Duodenal mucosa (tissue), 2 donors: ENCODE measurements around the gene DIAPH3.

Experiments used
- H3K27ac ChIP-seq: one replicate; pipeline ENCODE4 v1.7.0; 2013; ENCODE audit warnings: low read depth, low read length
- H3K27me3 ChIP-seq, 2 donors: one replicate each; pipeline ENCODE4 v1.7.0; 2013; ENCODE audit warnings: low read length in 2 of 2, control low read depth in 1 of 2; ENCODE audit not compliant: insufficient read depth in 2 of 2, control insufficient read depth in 1 of 2
- H3K36me3 ChIP-seq, 2 donors: one replicate each; pipeline ENCODE4 v1.7.0; 2013; ENCODE audit warnings: low read length in 2 of 2, control low read depth in 1 of 2; ENCODE audit not compliant: insufficient read depth in 2 of 2, control insufficient read depth in 1 of 2
- H3K4me1 ChIP-seq, 2 donors: one replicate each; pipeline ENCODE4 v1.7.0; 2013; ENCODE audit warnings: low read length in 2 of 2, control low read depth in 1 of 2; ENCODE audit not compliant: insufficient read depth in 2 of 2, control insufficient read depth in 1 of 2
- H3K4me3 ChIP-seq, 2 donors: one replicate each; pipeline ENCODE4 v1.7.0; 2013; ENCODE audit warnings: low read length in 2 of 2, low read depth in 1 of 2
- H3K9ac ChIP-seq, 2 donors: one replicate each; pipeline ENCODE4 v1.7.0; 2013; ENCODE audit warnings: low read length in 2 of 2, low read depth in 1 of 2
- H3K9me3 ChIP-seq, 2 donors: one replicate each; pipeline ENCODE4 v1.7.0; 2013; ENCODE audit warnings: low read length in 2 of 2, control low read depth in 1 of 2; ENCODE audit not compliant: control insufficient read depth in 1 of 2

DIAPH3 gene

GRCh38 chr13:59863621-59864020 is 300.1 kb downstream of the DIAPH3 start:
- Histone ChIP-seq H3K27ac (no peak overlapping the region), H3K36me3 (no peaks in the 10 kb centered on the region), H3K4me3 (no peak overlapping the region), H3K27me3 (no peaks in the 10 kb centered on the region), H3K9ac (no peak overlapping the region), H3K4me1 (no peaks in the 10 kb centered on the region), H3K9me3 (no peaks in the 10 kb centered on the region)

- no peaks in the 10 kb centered on the region for H3K4me1 ChIP-seq
- no peaks in the 10 kb centered on the region for H3K36me3 ChIP-seq
- no peak overlapping the region for H3K27ac ChIP-seq
- H3K4me3 ChIP-seq = no peak overlapping the region
- no peaks in the 10 kb centered on the region for H3K9me3 ChIP-seq
- H3K9ac ChIP-seq = no peak overlapping the region
- H3K27me3 ChIP-seq = no peaks in the 10 kb centered on the region
Observed at GRCh38 chr13:59861676-59862075, 302.1 kb downstream of the DIAPH3 start.

- no peak overlapping the region for H3K9ac ChIP-seq
- H3K36me3 ChIP-seq = no peaks in the 10 kb centered on the region
- no peak overlapping the region for H3K4me3 ChIP-seq
- H3K27ac ChIP-seq = no peak overlapping the region
- H3K4me1 ChIP-seq = no peaks in the 10 kb centered on the region
- no peaks in the 10 kb centered on the region for H3K27me3 ChIP-seq
- H3K9me3 ChIP-seq = no peaks in the 10 kb centered on the region
Observed at GRCh38 chr13:59856281-59856810, 307.4 kb downstream of the DIAPH3 start.

- Histone ChIP-seq H3K27ac (no peak overlapping the region), H3K4me1 (peaks cover 0 to 7% of the 10 kb centered on the region in 2 donors), H3K36me3 (no peaks in the 10 kb centered on the region), H3K4me3 (no peak overlapping the region), H3K9me3 (no peaks in the 10 kb centered on the region), H3K27me3 (no peaks in the 10 kb centered on the region), H3K9ac (no peak overlapping the region)
Observed at GRCh38 chr13:59846845-59847620, 316.7 kb downstream of the DIAPH3 start.

- Histone ChIP-seq H3K27me3 (no peaks in the 10 kb centered on the region), H3K36me3 (no peaks in the 10 kb centered on the region), H3K4me1 (peaks cover 0 to 7% of the 10 kb centered on the region in 2 donors), H3K9me3 (no peaks in the 10 kb centered on the region), H3K9ac (no peak overlapping the region), H3K4me3 (no peak overlapping the region), H3K27ac (no peak overlapping the region)
Observed at GRCh38 chr13:59843040-59843439, 320.7 kb downstream of the DIAPH3 start.

- Histone ChIP-seq H3K27me3 (no peaks in the 10 kb centered on the region), H3K4me3 (no peak overlapping the region)
Observed at GRCh38 chr13:59842507-59842906, 321.2 kb downstream of the DIAPH3 start.

GRCh38 chr13:59839186-59839585 is 324.5 kb downstream of the DIAPH3 start:
- Histone ChIP-seq H3K9ac (no peak overlapping the region), H3K4me3 (no peak overlapping the region), H3K9me3 (no peaks in the 10 kb centered on the region), H3K27me3 (no peaks in the 10 kb centered on the region), H3K27ac (no peak overlapping the region), H3K4me1 (peaks cover 5 to 25% of the 10 kb centered on the region in 2 donors), H3K36me3 (no peaks in the 10 kb centered on the region)

More at GRCh38 chr13:59842507-59842906, 321.2 kb downstream of the DIAPH3 start:
- Histone ChIP-seq H3K9ac (no peak overlapping the region), H3K27ac (no peak overlapping the region), H3K9me3 (no peaks in the 10 kb centered on the region), H3K36me3 (no peaks in the 10 kb centered on the region), H3K4me1 (peaks cover 0 to 12% of the 10 kb centered on the region in 2 donors)

- no peaks in the 10 kb centered on the region for H3K9me3 ChIP-seq
- H3K27ac ChIP-seq = no peak overlapping the region
- H3K27me3 ChIP-seq = no peaks in the 10 kb centered on the region
- no peak overlapping the region for H3K9ac ChIP-seq
- H3K4me1 ChIP-seq = peaks cover 5 to 25% of the 10 kb centered on the region in 2 donors
- H3K36me3 ChIP-seq = no peaks in the 10 kb centered on the region
- peak overlapping the region in 1 of 2 donors; percentile 3 for H3K4me3 ChIP-seq
Observed at GRCh38 chr13:59837101-59837500, 326.6 kb downstream of the DIAPH3 start.

GRCh38 chr13:59835569-59835968 is 328.2 kb downstream of the DIAPH3 start:
- H3K27ac ChIP-seq = no peak overlapping the region
- no peaks in the 10 kb centered on the region for H3K27me3 ChIP-seq
- H3K9ac ChIP-seq = no peak overlapping the region
- no peaks in the 10 kb centered on the region for H3K36me3 ChIP-seq
- H3K9me3 ChIP-seq = no peaks in the 10 kb centered on the region
- H3K4me3 ChIP-seq = no peak overlapping the region
- peaks cover 5 to 25% of the 10 kb centered on the region in 2 donors for H3K4me1 ChIP-seq

GRCh38 chr13:59834801-59835200 is 328.9 kb downstream of the DIAPH3 start:
- H3K36me3 ChIP-seq = no peaks in the 10 kb centered on the region
- no peaks in the 10 kb centered on the region for H3K9me3 ChIP-seq
- H3K27me3 ChIP-seq = no peaks in the 10 kb centered on the region
- H3K27ac ChIP-seq = no peak overlapping the region
- H3K9ac ChIP-seq = no peak overlapping the region
- no peak overlapping the region for H3K4me3 ChIP-seq
- peaks cover 5 to 25% of the 10 kb centered on the region in 2 donors for H3K4me1 ChIP-seq
